Subcutaneous adipose tissue (tissue), 4 donors: ENCODE data around the gene MIEF1. TPM values are rescaled to one million over a fixed set of nuclear protein-coding genes. Genes with fewer than 3 reads are reported as not detected.

Experiments used
- total RNA-seq, 4 donors: library from RNA; depleted of rRNA; stranded (reverse); fragments of >200 nt; gene quantifications; one replicate each; pipeline ENCODE4 v1.1.0, GENCODE V29; 2016
- TF ChIP-seq, protein P1 (sequence below): fragments of 450-650 bp; IDR thresholded peaks from one replicate; pipeline ENCODE4 v1.5.1; 2016; ENCODE audit warnings: low read depth, mild to moderate bottlenecking, control low read depth, antibody characterized with exemption, moderate library complexity

MIEF1 gene
- 10 to 100 TPM; 18.9 to 31.8 (median 22.0) TPM for total RNA-seq

- TF ChIP-seq, protein P1, sequence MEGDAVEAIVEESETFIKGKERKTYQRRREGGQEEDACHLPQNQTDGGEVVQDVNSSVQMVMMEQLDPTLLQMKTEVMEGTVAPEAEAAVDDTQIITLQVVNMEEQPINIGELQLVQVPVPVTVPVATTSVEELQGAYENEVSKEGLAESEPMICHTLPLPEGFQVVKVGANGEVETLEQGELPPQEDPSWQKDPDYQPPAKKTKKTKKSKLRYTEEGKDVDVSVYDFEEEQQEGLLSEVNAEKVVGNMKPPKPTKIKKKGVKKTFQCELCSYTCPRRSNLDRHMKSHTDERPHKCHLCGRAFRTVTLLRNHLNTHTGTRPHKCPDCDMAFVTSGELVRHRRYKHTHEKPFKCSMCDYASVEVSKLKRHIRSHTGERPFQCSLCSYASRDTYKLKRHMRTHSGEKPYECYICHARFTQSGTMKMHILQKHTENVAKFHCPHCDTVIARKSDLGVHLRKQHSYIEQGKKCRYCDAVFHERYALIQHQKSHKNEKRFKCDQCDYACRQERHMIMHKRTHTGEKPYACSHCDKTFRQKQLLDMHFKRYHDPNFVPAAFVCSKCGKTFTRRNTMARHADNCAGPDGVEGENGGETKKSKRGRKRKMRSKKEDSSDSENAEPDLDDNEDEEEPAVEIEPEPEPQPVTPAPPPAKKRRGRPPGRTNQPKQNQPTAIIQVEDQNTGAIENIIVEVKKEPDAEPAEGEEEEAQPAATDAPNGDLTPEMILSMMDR = no peak
Observed at GRCh38 chr22:39502109-39502788, at the start of gene MIEF1. Gene MIEF1 (plus strand): TSS chr22:39502290. CDS start chr22:39511295, 9,005 bp downstream.

- TF ChIP-seq, protein P1 = no peak
Observed at GRCh38 chr22:39452740-39453040, 49.4 kb upstream of the MIEF1 start.

DNA sequence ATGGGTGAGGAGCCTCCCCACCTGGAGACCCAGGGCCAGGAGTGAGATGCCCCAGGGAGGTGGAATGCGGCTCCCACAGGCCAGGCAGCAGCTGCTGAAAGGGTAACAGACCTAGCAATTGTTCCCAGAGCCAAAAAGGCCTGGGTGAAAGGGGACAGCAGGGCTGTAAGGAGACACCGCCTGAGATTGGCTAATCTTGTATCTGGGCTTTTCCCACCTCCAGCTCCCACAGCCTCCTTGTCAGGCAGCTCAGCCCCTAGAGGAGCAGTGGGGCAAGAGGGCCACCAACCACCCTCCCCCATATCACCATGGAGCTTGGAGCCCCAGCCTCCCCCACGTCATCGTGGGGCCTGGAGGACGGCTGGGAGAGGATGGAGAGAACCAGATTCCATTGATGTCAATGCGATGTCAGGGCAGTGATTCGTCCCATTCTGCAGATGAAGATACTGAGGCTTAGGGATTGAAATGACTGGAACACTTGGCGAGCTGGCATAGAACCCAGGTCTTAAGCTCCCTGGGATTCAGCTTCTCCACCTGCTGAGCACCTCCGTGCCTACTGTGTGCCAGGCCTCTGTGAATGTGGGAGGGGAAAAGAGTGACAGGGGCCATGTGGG is 48.2 kb upstream of the MIEF1 start:
- TF ChIP-seq, protein P1 = no peak

- TF ChIP-seq, protein P1 = no peak
Observed at GRCh38 chr22:39454385-39454871, 47.7 kb upstream of the MIEF1 start.

- TF ChIP-seq, protein P1 = no peak
Observed at GRCh38 chr22:39456522-39457197, 45.4 kb upstream of the MIEF1 start, which contains the start of gene MGAT3. Gene MGAT3 (plus strand): TSS chr22:39457012. CDS start chr22:39487348, 30,336 bp downstream.

- TF ChIP-seq, protein P1 = no peak
Observed at GRCh38 chr22:39457198-39457555, 44.9 kb upstream of the MIEF1 start.
